Smooth muscle cell (in vitro differentiated cells): ENCODE results near the gene GRAMD1A. TPM values are rescaled to one million over a fixed set of nuclear protein-coding genes. Genes with fewer than 3 reads are reported as not detected.

Experiments
- DNase-seq: peaks from one replicate; lab custom pipeline; 2025; ENCODE audit not compliant: unreplicated experiment; lab: John Stamatoyannopoulos, UW
- H2AFZ ChIP-seq: fragments of 200-600 bp; sonication (generic); 2 replicates; pipeline ENCODE4 v1.6.0; 2016; ENCODE audit warnings: antibody characterized with exemption, low read depth, mild to moderate bottlenecking
- H3F3A ChIP-seq: fragments of 200-600 bp; sonication (generic); 2 replicates; pipeline ENCODE4 v1.6.0; 2017; ENCODE audit warnings: antibody characterized with exemption, low read depth
- H3K27ac ChIP-seq: fragments of 200-600 bp; sonication (generic); 2 replicates; pipeline ENCODE4 v1.5.1; 2016; ENCODE audit warnings: low read depth, mild to moderate bottlenecking
- H3K27me3 ChIP-seq: fragments of 200-600 bp; sonication (generic); 2 replicates; pipeline ENCODE4 v1.6.1; 2016; ENCODE audit warnings: low read depth, mild to moderate bottlenecking
- H3K36me3 ChIP-seq: fragments of 200-600 bp; sonication (generic); 2 replicates; pipeline ENCODE4 v1.5.1; 2016; ENCODE audit warnings: low read depth
- H3K4me1 ChIP-seq: fragments of 200-600 bp; sonication (generic); 2 replicates; pipeline ENCODE4 v1.5.1; 2016; ENCODE audit warnings: low read depth
- H3K4me2 ChIP-seq: fragments of 200-600 bp; sonication (generic); 2 replicates; pipeline ENCODE4 v1.6.0; 2016; ENCODE audit warnings: mild to moderate bottlenecking
- H3K4me3 ChIP-seq: fragments of 200-600 bp; sonication (generic); 2 replicates; pipeline ENCODE4 v1.5.1; 2016; ENCODE audit warnings: mild to moderate bottlenecking
- H3K79me2 ChIP-seq: fragments of 200-600 bp; sonication (generic); 2 replicates; pipeline ENCODE4 v1.6.0; 2016; ENCODE audit warnings: low read depth, mild to moderate bottlenecking
- H3K9ac ChIP-seq: fragments of 200-600 bp; sonication (generic); 2 replicates; pipeline ENCODE4 v1.6.0; 2016; ENCODE audit warnings: low read depth
- H3K9me3 ChIP-seq: fragments of 200-600 bp; sonication (generic); replicated peaks from 2 replicates; pipeline ENCODE4 v1.5.1; 2016; ENCODE audit warnings: low read depth
- H4K20me1 ChIP-seq: fragments of 200-600 bp; sonication (generic); 2 replicates; pipeline ENCODE4 v1.6.0; 2016; ENCODE audit warnings: low read depth
- WGBS: methylation state at CpG from one replicate; pipeline ENCODE4 v1.1.7; 2016; ENCODE audit warnings: low lambda C conversion rate; 5-methylcytosine and 5-hydroxymethylcytosine counted together
- polyA plus RNA-seq: library from polyadenylated mRNA; unstranded; fragments of >200 nt; fragmentation: Nextera tagmentation; extraction: Ambion mirVana; gene quantifications from 2 replicates; pipeline ENCODE4 v1.2.1, GENCODE V29; 2016
- total RNA-seq: library from RNA; depleted of rRNA; stranded (reverse); fragments of >200 nt; gene quantifications from 2 replicates; pipeline ENCODE4 v1.2.3, GENCODE V29; 2014
- TF ChIP-seq, protein P1 (sequence below): fragments of 200-600 bp; sonication (generic); IDR thresholded peaks from 2 replicates; pipeline ENCODE4 v1.5.1; 2017; ENCODE audit warnings: borderline replicate concordance, mild to moderate bottlenecking, antibody characterized with exemption; ENCODE audit not compliant: insufficient read depth, poor library complexity, severe bottlenecking

GRAMD1A gene
- total and polyA plus RNA-seq, 2 experiments from 2014 or later = 27.6 to 59.6 TPM

DNA sequence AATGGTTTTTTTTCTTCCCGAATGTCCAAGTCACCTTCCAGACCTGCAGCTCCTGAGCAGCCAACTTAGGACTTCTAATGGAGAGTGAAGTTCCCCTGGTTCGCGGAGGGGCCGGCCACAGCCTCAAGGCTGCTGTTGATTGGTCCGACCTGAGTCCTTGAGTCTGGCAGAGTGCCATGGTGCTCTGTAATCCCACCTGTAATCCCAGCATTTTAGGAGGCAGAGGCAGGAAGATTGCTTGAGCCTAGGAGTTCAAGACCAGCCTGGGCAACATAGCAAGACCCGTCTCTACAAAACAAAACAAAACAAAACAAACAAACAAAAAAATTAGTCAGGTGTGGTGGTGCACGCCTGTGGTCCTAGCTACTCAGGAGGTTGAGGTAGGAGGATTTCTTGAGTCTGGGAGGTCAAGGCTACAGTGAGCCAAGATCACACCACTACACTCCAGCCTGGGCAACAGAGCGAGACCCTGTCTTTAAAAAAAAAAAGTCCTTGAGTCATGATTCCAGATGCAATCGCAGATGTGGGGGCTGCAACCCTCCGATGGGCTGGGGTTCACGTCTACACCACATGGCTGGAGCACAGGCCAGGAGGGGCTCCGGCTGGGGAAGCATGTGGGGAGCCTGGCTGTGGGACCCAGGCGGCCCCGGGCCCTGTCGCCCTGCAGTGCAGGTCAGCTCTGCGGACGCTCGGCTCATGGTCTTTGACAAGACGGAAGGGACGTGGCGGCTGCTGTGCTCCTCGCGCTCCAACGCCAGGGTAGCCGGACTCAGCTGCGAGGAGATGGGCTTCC, 59.1 kb downstream of the GRAMD1A start:
- H3K27me3 ChIP-seq = peaks cover 7% of the 10 kb centered on the region
- 92% methylated on average over 24 of the region's 26 CpGs for WGBS
- H2AFZ ChIP-seq = no peak overlapping the region
- no peaks in the 10 kb centered on the region for H3F3A ChIP-seq
- H4K20me1 ChIP-seq = no peaks in the 10 kb centered on the region
- TF ChIP-seq, protein P1, sequence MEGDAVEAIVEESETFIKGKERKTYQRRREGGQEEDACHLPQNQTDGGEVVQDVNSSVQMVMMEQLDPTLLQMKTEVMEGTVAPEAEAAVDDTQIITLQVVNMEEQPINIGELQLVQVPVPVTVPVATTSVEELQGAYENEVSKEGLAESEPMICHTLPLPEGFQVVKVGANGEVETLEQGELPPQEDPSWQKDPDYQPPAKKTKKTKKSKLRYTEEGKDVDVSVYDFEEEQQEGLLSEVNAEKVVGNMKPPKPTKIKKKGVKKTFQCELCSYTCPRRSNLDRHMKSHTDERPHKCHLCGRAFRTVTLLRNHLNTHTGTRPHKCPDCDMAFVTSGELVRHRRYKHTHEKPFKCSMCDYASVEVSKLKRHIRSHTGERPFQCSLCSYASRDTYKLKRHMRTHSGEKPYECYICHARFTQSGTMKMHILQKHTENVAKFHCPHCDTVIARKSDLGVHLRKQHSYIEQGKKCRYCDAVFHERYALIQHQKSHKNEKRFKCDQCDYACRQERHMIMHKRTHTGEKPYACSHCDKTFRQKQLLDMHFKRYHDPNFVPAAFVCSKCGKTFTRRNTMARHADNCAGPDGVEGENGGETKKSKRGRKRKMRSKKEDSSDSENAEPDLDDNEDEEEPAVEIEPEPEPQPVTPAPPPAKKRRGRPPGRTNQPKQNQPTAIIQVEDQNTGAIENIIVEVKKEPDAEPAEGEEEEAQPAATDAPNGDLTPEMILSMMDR = no peak
- no peaks in the 10 kb centered on the region for H3K36me3 ChIP-seq
- no peaks in the 10 kb centered on the region for H3K9me3 ChIP-seq
- no peaks in the 10 kb centered on the region for H3K4me1 ChIP-seq
- no peaks in the 10 kb centered on the region for H3K79me2 ChIP-seq
- DNase-seq = no peak
- H3K4me2 ChIP-seq = no peak overlapping the region
- H3K9ac ChIP-seq = no peak overlapping the region
- H3K27ac ChIP-seq = no peak overlapping the region
- no peak overlapping the region for H3K4me3 ChIP-seq

DNA sequence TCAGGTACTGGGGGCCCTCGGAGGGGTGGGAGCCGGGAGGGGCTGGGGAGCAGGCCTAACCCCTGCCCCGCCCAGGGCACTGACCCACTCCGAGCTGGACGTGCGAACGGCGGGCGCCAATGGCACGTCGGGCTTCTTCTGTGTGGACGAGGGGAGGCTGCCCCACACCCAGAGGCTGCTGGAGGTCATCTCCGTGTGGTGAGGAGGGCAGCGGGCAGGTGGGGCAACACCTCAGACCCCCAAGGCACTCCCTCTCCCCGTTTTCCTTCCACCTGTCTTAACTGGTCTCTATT, 59.6 kb downstream of the GRAMD1A start:
- DNase-seq = no peak
- TF ChIP-seq, protein P1 = no peak
- Histone ChIP-seq H3K36me3 (no peaks in the 10 kb centered on the region), H3F3A (no peaks in the 10 kb centered on the region), H3K4me3 (no peak overlapping the region), H4K20me1 (no peaks in the 10 kb centered on the region), H3K9me3 (no peaks in the 10 kb centered on the region), H3K9ac (no peak overlapping the region), H2AFZ (no peak overlapping the region), H3K79me2 (no peaks in the 10 kb centered on the region), H3K4me1 (no peaks in the 10 kb centered on the region), H3K27me3 (peaks cover 7% of the 10 kb centered on the region), H3K27ac (no peak overlapping the region), H3K4me2 (no peak overlapping the region)
- WGBS = 89% methylated on average over 13 of the region's 15 CpGs

DNA sequence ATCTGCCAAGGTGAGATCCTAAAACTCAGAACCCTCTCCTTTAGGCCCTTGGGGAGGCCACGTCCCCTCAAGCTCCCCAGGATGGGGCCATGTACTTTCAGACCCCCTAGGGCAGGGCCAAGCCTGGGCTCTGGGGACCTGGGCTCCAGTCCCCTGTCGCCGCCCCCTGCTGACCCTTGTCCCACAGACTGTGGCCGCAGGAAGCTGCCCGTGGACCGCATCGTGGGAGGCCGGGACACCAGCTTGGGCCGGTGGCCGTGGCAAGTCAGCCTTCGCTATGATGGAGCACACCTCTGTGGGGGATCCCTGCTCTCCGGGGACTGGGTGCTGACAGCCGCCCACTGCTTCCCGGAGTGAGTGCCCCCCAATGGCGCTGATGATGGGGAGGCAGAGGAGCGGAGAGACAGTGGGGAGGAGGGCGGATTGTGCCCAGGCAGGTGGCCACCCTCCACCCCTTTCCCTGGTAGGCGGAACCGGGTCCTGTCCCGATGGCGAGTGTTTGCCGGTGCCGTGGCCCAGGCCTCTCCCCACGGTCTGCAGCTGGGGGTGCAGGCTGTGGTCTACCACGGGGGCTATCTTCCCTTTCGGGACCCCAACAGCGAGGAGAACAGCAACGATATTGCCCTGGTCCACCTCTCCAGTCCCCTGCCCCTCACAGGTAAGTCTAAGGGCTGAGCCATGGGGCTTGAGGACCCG, 60.2 kb downstream of the GRAMD1A start:
- H2AFZ ChIP-seq = no peak overlapping the region
- H4K20me1 ChIP-seq = no peaks in the 10 kb centered on the region
- TF ChIP-seq, protein P1 = no peak
- H3F3A ChIP-seq = no peaks in the 10 kb centered on the region
- no peaks in the 10 kb centered on the region for H3K79me2 ChIP-seq
- H3K27me3 ChIP-seq = peaks cover 7% of the 10 kb centered on the region
- DNase-seq = no peak
- no peaks in the 10 kb centered on the region for H3K9me3 ChIP-seq
- H3K4me2 ChIP-seq = no peak overlapping the region
- H3K27ac ChIP-seq = no peak overlapping the region
- H3K4me1 ChIP-seq = no peaks in the 10 kb centered on the region
- no peak overlapping the region for H3K4me3 ChIP-seq
- no peak overlapping the region for H3K9ac ChIP-seq
- WGBS = 94% methylated on average over 29 of the region's 29 CpGs
- no peaks in the 10 kb centered on the region for H3K36me3 ChIP-seq
